GM06990 (cell line): ENCODE measurements around the gene ZNF346.
"Not testable (repeated sequence)": the region's sequence is repeated elsewhere in the genome, so short reads cannot be mapped to it uniquely, and the experiment has no call there.

ENCODE experiments used
- DNase-seq: peaks from one replicate; pipeline ENCODE4 v3.0.0-alpha.2; 2011; ENCODE audit not compliant: insufficient read length; ENCODE audit errors: extremely low read depth
- H3K27me3 ChIP-seq: replicated peaks from 2 replicates; pipeline ENCODE4 v1.6.0; 2011; ENCODE audit warnings: low read length; ENCODE audit not compliant: control insufficient read depth, insufficient read depth
- H3K36me3 ChIP-seq: 2 replicates; pipeline ENCODE4 v1.5.1; 2011; ENCODE audit warnings: low read length; ENCODE audit not compliant: control insufficient read depth, insufficient read depth
- H3K4me3 ChIP-seq: replicated peaks from 2 replicates; pipeline ENCODE4 v1.5.1; 2011; ENCODE audit warnings: low read depth, mild to moderate bottlenecking, control low read depth, low read length
- CTCF ChIP-seq: IDR thresholded peaks from 2 replicates; pipeline ENCODE4 v1.5.1; 2011; ENCODE audit warnings: low read length, control low read depth, mild to moderate bottlenecking, inconsistent platforms; ENCODE audit not compliant: insufficient read depth, poor library complexity, severe bottlenecking

ZNF346 gene

GRCh38 chr5:177043958-177044357, 21.5 kb downstream of the ZNF346 start:
- TF ChIP-seq CTCF = no peak
- peaks cover 14% of the 10 kb centered on the region for H3K36me3 ChIP-seq
- no peak overlapping the region for H3K4me3 ChIP-seq
- DNase-seq = no peak
- H3K27me3 ChIP-seq = no peaks in the 10 kb centered on the region

- H3K4me3 ChIP-seq = no peak overlapping the region
- peaks cover 18% of the 10 kb centered on the region for H3K36me3 ChIP-seq
- no peak for TF ChIP-seq CTCF
- no peaks in the 10 kb centered on the region for H3K27me3 ChIP-seq
- no peak for DNase-seq
Measured at GRCh38 chr5:177044641-177045040, 22.1 kb downstream of the ZNF346 start.

- H3K36me3 ChIP-seq = peaks cover 21% of the 10 kb centered on the region
- TF ChIP-seq CTCF = no peak
- no peak overlapping the region for H3K4me3 ChIP-seq
- H3K27me3 ChIP-seq = no peaks in the 10 kb centered on the region
- no peak for DNase-seq
Measured at GRCh38 chr5:177045631-177046030, 23.1 kb downstream of the ZNF346 start.

GRCh38 chr5:177048531-177048930, 26.0 kb downstream of the ZNF346 start:
- DNase-seq, H3K27me3 ChIP-seq, H3K4me3 ChIP-seq: not testable (repeated sequence)
- peaks cover 14% of the 10 kb centered on the region for H3K36me3 ChIP-seq

GRCh38 chr5:177049285-177049684, 26.8 kb downstream of the ZNF346 start:
- no peak for TF ChIP-seq CTCF
- Histone ChIP-seq H3K4me3 (no peak overlapping the region), H3K36me3 (peaks cover 11% of the 10 kb centered on the region), H3K27me3 (no peaks in the 10 kb centered on the region)
- DNase-seq = no peak

GRCh38 chr5:177064500-177065277, 42.2 kb downstream of the ZNF346 start:
- DNase-seq = no peak
- H3K36me3 ChIP-seq = peaks cover 17% of the 10 kb centered on the region
- no peak for TF ChIP-seq CTCF

More at GRCh38 chr5:177064500-177065277, 42.2 kb downstream of the ZNF346 start:
- H3K27me3 ChIP-seq = no peaks in the 10 kb centered on the region
- no peak overlapping the region for H3K4me3 ChIP-seq
